CD4-positive, alpha-beta T cell treated with Interleukin-4 for 1 hour (primary cell): ENCODE data around the gene LTBP4.
A peak's percentile ranks its signal among the peaks of the same experiment; 100 is the strongest.

ENCODE experiments used
- DNase-seq, 2 donors: peaks; one replicate each; pipeline ENCODE4 v3.0.0-alpha.2; 2020 to 2022

The LTBP4 gene

DNA sequence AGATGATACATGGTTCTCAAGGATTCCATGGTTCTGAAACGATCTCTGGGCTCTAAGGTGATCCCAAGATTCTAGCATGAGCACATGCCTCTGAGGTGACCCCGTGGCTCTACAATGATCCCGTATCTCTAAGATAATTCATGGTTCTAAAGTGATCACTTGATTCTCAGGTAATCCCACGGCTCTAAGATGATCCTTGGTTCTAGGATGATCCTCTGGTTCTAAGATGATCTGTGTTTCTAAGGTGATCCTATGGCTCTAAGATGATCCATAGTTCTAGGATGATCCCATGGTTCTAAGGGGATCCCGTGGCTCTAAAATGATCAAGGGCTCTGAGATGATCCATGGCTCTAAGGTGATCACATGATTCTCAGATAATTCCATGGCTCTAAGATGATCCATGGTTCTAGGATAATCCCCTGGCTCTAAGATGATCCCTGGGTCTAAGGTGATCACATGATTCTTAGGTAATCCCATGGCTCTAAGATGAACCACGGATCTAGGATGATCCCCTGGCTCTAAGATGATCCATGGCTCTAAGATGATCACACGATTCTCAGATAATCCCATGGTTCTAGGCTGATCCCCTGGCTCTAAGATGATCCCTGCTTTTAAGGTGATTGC lies 67.9 kb downstream of the LTBP4 start:
- DNase-seq: no peak

DNA sequence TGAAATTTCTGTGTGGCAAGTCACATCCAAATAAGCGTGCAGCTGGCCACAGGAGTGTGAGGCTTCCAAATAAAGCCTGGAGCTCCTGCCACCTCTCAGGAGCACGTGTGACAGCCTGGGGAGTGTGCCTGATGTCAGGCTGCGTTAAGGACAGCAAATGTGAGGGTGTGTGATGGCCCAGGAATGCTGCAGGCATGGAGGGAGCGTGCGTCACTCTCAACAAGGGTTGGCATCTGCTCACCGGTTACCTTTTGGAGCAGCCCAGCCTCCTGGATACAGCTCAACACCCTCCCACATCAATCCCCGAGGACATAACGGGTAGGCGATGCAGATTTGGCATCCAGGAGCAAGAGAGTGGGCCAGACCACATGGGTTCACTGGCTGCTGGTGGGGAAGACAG lies 70.2 kb downstream of the LTBP4 start:
- DNase-seq: no peak

DNA sequence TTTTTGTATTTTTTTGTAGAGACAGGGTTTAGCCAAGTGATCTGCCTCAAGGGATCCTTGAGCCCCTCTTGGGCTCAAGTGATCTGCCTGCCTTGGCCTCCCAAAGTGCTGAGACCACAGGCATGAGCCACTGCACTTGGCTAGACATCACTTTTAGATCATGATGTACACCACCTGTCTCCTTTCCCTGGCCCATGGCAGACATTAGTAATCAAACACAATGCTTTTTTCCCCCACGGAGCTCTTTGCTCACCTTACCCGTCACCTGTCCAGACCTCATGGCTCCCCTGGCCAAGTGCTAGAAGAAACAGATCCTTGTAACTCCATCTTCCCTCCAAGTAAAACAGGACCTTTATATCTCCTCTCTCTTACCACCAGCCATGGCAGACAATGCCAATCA lies 70.9 kb downstream of the LTBP4 start:
- no peak for DNase-seq

- DNase-seq: no peak
Measured at GRCh38 chr19:40672573-40673299, 71.6 kb downstream of the LTBP4 start.

DNA sequence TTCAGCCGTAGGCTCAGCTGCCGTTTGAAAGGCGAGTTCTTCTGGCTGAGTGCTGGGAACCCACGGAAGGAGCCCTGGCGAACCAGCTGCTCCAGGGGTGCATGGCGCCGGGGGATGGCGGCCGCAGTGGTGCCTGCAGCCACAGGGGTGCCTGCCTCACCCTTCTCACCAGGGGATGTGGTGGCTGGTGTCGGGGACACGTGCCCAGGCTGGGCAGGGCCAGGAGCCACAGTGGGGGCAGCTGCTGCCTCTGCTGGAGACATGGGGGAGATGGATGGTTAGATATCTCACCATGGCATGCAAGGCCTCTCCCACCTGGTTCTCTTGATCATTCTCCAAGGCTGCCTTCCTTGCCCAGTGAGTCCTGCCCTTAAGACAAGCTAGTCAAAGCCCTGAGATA lies 72.2 kb downstream of the LTBP4 start:
- DNase-seq: peak; percentile 26

GRCh38 chr19:40674291-40674690 lies 73.1 kb downstream of the LTBP4 start:
- DNase-seq: no peak

DNA sequence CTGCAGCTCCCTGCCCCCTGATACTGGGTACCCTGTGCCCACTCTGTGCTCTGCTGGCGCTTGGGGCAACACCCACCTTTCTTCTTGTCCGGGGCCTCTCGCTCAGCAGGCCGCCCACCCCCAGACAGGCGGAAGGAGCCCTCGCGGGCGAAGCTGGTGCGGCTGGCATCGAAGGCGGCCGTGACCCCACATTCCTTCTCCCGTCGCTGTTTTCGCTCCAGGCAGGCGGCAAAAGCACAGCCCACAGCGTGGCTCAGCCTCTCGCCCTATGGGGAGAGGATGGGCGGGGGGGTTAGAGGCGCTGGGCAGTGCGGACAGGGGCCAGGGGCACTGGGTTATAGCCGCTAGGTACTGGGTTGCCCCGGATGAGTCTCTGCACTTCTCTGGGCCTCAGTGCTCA lies 76.0 kb downstream of the LTBP4 start:
- DNase-seq: no peak
